Breast epithelium (tissue), 4 donors: ENCODE results near the gene SACM1L. TPM values are rescaled to one million over a fixed set of nuclear protein-coding genes. Genes with fewer than 3 reads are reported as not detected.

ENCODE experiments used
- DNase-seq, 2 donors: peaks; one replicate each; pipeline ENCODE4 v3.0.0-alpha.2; 2019; ENCODE audit warnings: low spot score in 2 of 2
- H3K27ac ChIP-seq, 2 donors: fragments of 200-600 bp; sonication (generic) in 1 of 2; one replicate each; pipeline ENCODE4 v1.5.1; 2016 to 2019; ENCODE audit warnings: mild to moderate bottlenecking in 1 of 2
- H3K27me3 ChIP-seq, 2 donors: fragments of 200-600 bp; sonication (generic) in 1 of 2; one replicate each; pipeline versions ENCODE4 v1.5.1 to v1.6.0; 2017 to 2019; ENCODE audit warnings: control low read depth in 1 of 2, mild to moderate bottlenecking in 1 of 2
- H3K36me3 ChIP-seq: fragments of 200-600 bp; one replicate; pipeline ENCODE4 v1.5.1; 2019
- H3K4me1 ChIP-seq, 2 donors: fragments of 200-600 bp; sonication (generic); one replicate each; pipeline ENCODE4 v1.5.1; 2016 to 2019; ENCODE audit warnings: control low read depth in 1 of 2
- H3K4me3 ChIP-seq, 3 donors: fragments of 200-600 bp; sonication (generic); 1 replicate in 2 of 3; 2 replicates in 1 of 3; pipeline ENCODE4 v1.5.1; 2016 to 2019; ENCODE audit warnings: mild to moderate bottlenecking in 3 of 3, moderate library complexity in 2 of 3
- H3K9me3 ChIP-seq, 2 donors: fragments of 200-600 bp; sonication (generic) in 1 of 2; one replicate each; pipeline ENCODE4 v1.5.1; 2016 to 2019; ENCODE audit warnings: control low read depth in 1 of 2
- CTCF ChIP-seq, 3 donors: fragments of 450-650 bp; IDR thresholded peaks; one replicate each; pipeline ENCODE4 v1.5.1; 2016 to 2017; ENCODE audit warnings: antibody characterized with exemption in 3 of 3, mild to moderate bottlenecking in 3 of 3, moderate library complexity in 3 of 3
- POLR2A ChIP-seq: fragments of 450-650 bp; IDR thresholded peaks from one replicate; pipeline ENCODE4 v1.6.1; 2016; ENCODE audit warnings: antibody characterized with exemption, mild to moderate bottlenecking, moderate library complexity
- POLR2AphosphoS5 ChIP-seq, 3 donors: sonication (generic); formaldehyde crosslinking; IDR thresholded peaks; one replicate each; pipeline ENCODE4 v1.6.1; 2017; ENCODE audit warnings: antibody characterized with exemption in 3 of 3
- intact Hi-C: fragments of 100-400 bp; cut with DNase I; formaldehyde crosslinking; loops from one replicate; pipeline ENCODE4 v1.15.1; 2023; ENCODE audit warnings: low total_unique reads
- total RNA-seq, 3 donors: library from RNA; depleted of rRNA; stranded (reverse); fragments of >200 nt; gene quantifications; one replicate each; pipeline ENCODE4 v1.1.0, GENCODE V29; 2016

Gene SACM1L
- total RNA-seq, 3 donors from 2014 or later, result 49.3 to 84.7 (median 61.3) TPM

- peak in 1 of 2 donors; percentile 7 for DNase-seq
- Histone ChIP-seq H3K9me3 (no peaks in the 10 kb centered on the region), H3K4me1 (no peaks in the 10 kb centered on the region), H3K4me3 (no peak overlapping the region), H3K36me3 (no peaks in the 10 kb centered on the region), H3K27me3 (peaks cover 3 to 13% of the 10 kb centered on the region in 2 donors), H3K27ac (no peak overlapping the region)
- TF ChIP-seq CTCF (IDR thresholded peaks at IDR 0.05) (no peak), POLR2A (no peak), POLR2AphosphoS5 (IDR thresholded peaks at IDR 0.05) (no peak)
- intact Hi-C loops, result no loop called here
These were observed 102.8 kb downstream of the SACM1L start for GRCh38 chr3:45792036-45792435.

GRCh38 chr3:45792516-45793172 is 103.4 kb downstream of the SACM1L start:
- no peak overlapping the region for H3K27ac ChIP-seq
- H3K36me3 ChIP-seq, result no peaks in the 10 kb centered on the region
- no peak for TF ChIP-seq POLR2A
- peaks cover 3 to 16% of the 10 kb centered on the region in 2 donors for H3K27me3 ChIP-seq
- H3K9me3 ChIP-seq, result no peaks in the 10 kb centered on the region
- no peaks in the 10 kb centered on the region for H3K4me1 ChIP-seq
- H3K4me3 ChIP-seq, result no peak overlapping the region
- intact Hi-C loops, result no loop called here
- peak in 1 of 2 donors; percentile 11 for DNase-seq

- H3K4me1 ChIP-seq, result no peaks in the 10 kb centered on the region
- no peaks in the 10 kb centered on the region for H3K9me3 ChIP-seq
- intact Hi-C loops, result no loop called here
- TF ChIP-seq CTCF (IDR thresholded peaks at IDR 0.05), result no peak
- TF ChIP-seq POLR2A, result no peak
- TF ChIP-seq POLR2AphosphoS5 (IDR thresholded peaks at IDR 0.05), result no peak
- peaks cover 3 to 16% of the 10 kb centered on the region in 2 donors for H3K27me3 ChIP-seq
- peak in 1 of 2 donors; percentile 13 for DNase-seq
- no peaks in the 10 kb centered on the region for H3K36me3 ChIP-seq
- no peak overlapping the region for H3K4me3 ChIP-seq
- H3K27ac ChIP-seq, result peak overlapping the region in 1 of 2 donors; percentile 27
These were observed 104.4 kb downstream of the SACM1L start for GRCh38 chr3:45793482-45794176.

GRCh38 chr3:45794177-45794560 is 105.0 kb downstream of the SACM1L start:
- Histone ChIP-seq H3K36me3 (no peaks in the 10 kb centered on the region), H3K4me1 (no peaks in the 10 kb centered on the region), H3K9me3 (no peaks in the 10 kb centered on the region), H3K27ac (peak overlapping the region in 1 of 2 donors; percentile 27), H3K27me3 (peaks cover 3 to 16% of the 10 kb centered on the region in 2 donors), H3K4me3 (no peak overlapping the region)
- intact Hi-C loops, result no loop called here
- DNase-seq, result no peak
- TF ChIP-seq CTCF (IDR thresholded peaks at IDR 0.05) (no peak), POLR2AphosphoS5 (IDR thresholded peaks at IDR 0.05) (no peak), POLR2A (no peak)

GRCh38 chr3:45794660-45795059 is 105.5 kb downstream of the SACM1L start:
- Histone ChIP-seq H3K4me3 (no peak overlapping the region), H3K4me1 (no peaks in the 10 kb centered on the region), H3K27ac (no peak overlapping the region), H3K27me3 (peaks cover 3 to 16% of the 10 kb centered on the region in 2 donors), H3K9me3 (no peaks in the 10 kb centered on the region), H3K36me3 (no peaks in the 10 kb centered on the region)
- TF ChIP-seq CTCF (IDR thresholded peaks at IDR 0.05) (no peak), POLR2A (no peak), POLR2AphosphoS5 (IDR thresholded peaks at IDR 0.05) (no peak)
- intact Hi-C loops, result no loop called here
- no peak for DNase-seq

Other genes starting within 250 kb of the SACM1L start
- 10 to 100 TPM; 23.0 to 25.9 (median 25.8) TPM for gene LIMD1, start 94.6 kb upstream of the SACM1L start, total RNA-seq
- gene SLC6A20, start 107.1 kb downstream of the SACM1L start, total RNA-seq, result 1 to 10 TPM in 1 of 3 donors, under 1 TPM in 2; 0.16 to 1.2 (median 0.33) TPM
- gene LZTFL1, start 152.7 kb downstream of the SACM1L start, total RNA-seq, result 10 to 100 TPM; 17.0 to 39.2 (median 22.1) TPM
- not detected for gene CCR9, start 197.1 kb downstream of the SACM1L start, total RNA-seq